Measurements from ENCODE around the gene ZNF578. TPM values are rescaled to one million over a fixed set of nuclear protein-coding genes. Genes with fewer than 3 reads are reported as not detected.
"Not testable (repeated sequence)": the region's sequence is repeated elsewhere in the genome, so short reads cannot be mapped to it uniquely, and the experiment has no call there.

ZNF578 gene
- total and polyA plus RNA-seq, 2 experiments from 2014 or later: 2.6 to 3.4 TPM

- Histone ChIP-seq H3K4me3 (peak overlapping the region; percentile 34), H3K27me3 (no peaks in the 10 kb centered on the region), H3K36me3 (no peaks in the 10 kb centered on the region), H3K27ac (peak overlapping the region; percentile 48), H3K4me1 (ENCODE audit: low read depth) (no peaks in the 10 kb centered on the region), H3K9me3 (ENCODE audit: low read depth) (no peaks in the 10 kb centered on the region)
- TF ChIP-seq CTCF (IDR thresholded peaks at IDR 0.05; ENCODE audit: low read depth, low read length): no peak
- peak; percentile 88 to 93 for DNase-seq (ENCODE audit: low read depth in 1 of 2, low spot score in 1 of 2)
Measured at GRCh38 chr19:52535771-52536447, 82.6 kb downstream of the ZNF578 start.

- Histone ChIP-seq H3K27ac (no peak overlapping the region), H3K27me3 (no peaks in the 10 kb centered on the region), H3K4me1 (ENCODE audit: low read depth) (no peaks in the 10 kb centered on the region), H3K4me3 (peak overlapping the region; percentile 34), H3K9me3 (ENCODE audit: low read depth) (no peaks in the 10 kb centered on the region), H3K36me3 (no peaks in the 10 kb centered on the region)
- TF ChIP-seq CTCF (IDR thresholded peaks at IDR 0.05; ENCODE audit: low read depth, low read length): no peak
- DNase-seq (ENCODE audit: low read depth in 1 of 2, low spot score in 1 of 2): peak; percentile 10 to 16
Measured at GRCh38 chr19:52536448-52536800, 83.1 kb downstream of the ZNF578 start.

- H3K4me3 ChIP-seq; DNase-seq (ENCODE audit: low read depth in 1 of 2, low spot score in 1 of 2); H3K9me3 ChIP-seq (ENCODE audit: low read depth); H3K27ac ChIP-seq; H3K36me3 ChIP-seq; H3K4me1 ChIP-seq (ENCODE audit: low read depth); H3K27me3 ChIP-seq: not testable (repeated sequence)
Measured at GRCh38 chr19:52538815-52539214, 85.5 kb downstream of the ZNF578 start.

- not testable (repeated sequence) for H3K4me1 ChIP-seq (ENCODE audit: low read depth); H3K27ac ChIP-seq; H3K4me3 ChIP-seq; DNase-seq (ENCODE audit: low read depth in 1 of 2, low spot score in 1 of 2); H3K36me3 ChIP-seq; H3K27me3 ChIP-seq; H3K9me3 ChIP-seq (ENCODE audit: low read depth)
Measured at GRCh38 chr19:52541176-52541575, 87.8 kb downstream of the ZNF578 start.

- Histone ChIP-seq H3K36me3 (peaks cover 8% of the 10 kb centered on the region), H3K9me3 (ENCODE audit: low read depth) (no peaks in the 10 kb centered on the region), H3K4me3 (no peak overlapping the region), H3K4me1 (ENCODE audit: low read depth) (no peaks in the 10 kb centered on the region), H3K27ac (no peak overlapping the region), H3K27me3 (no peaks in the 10 kb centered on the region)
- TF ChIP-seq CTCF (IDR thresholded peaks at IDR 0.05; ENCODE audit: low read depth, low read length): no peak
- DNase-seq (ENCODE audit: low read depth in 1 of 2, low spot score in 1 of 2): no peak
Measured at GRCh38 chr19:52541608-52542007, 88.3 kb downstream of the ZNF578 start.

GRCh38 chr19:52542541-52542940, 89.2 kb downstream of the ZNF578 start:
- not testable (repeated sequence) for H3K27me3 ChIP-seq; H3K36me3 ChIP-seq; H3K4me1 ChIP-seq (ENCODE audit: low read depth); H3K27ac ChIP-seq; DNase-seq (ENCODE audit: low read depth in 1 of 2, low spot score in 1 of 2); H3K4me3 ChIP-seq; H3K9me3 ChIP-seq (ENCODE audit: low read depth)

GRCh38 chr19:52542984-52543664, 89.8 kb downstream of the ZNF578 start:
- Histone ChIP-seq H3K4me3 (no peak overlapping the region), H3K27me3 (no peaks in the 10 kb centered on the region), H3K36me3 (peaks cover 8% of the 10 kb centered on the region), H3K4me1 (ENCODE audit: low read depth) (no peaks in the 10 kb centered on the region), H3K9me3 (ENCODE audit: low read depth) (no peaks in the 10 kb centered on the region), H3K27ac (no peak overlapping the region)
- TF ChIP-seq CTCF (IDR thresholded peaks at IDR 0.05; ENCODE audit: low read depth, low read length): no peak
- no peak for DNase-seq (ENCODE audit: low read depth in 1 of 2, low spot score in 1 of 2)
